K562 (cell line): ENCODE results near the gene CDH3.

Experiments
- BRCA1 ChIP-seq, 2 experiments: fragments of 450-650 bp in 1 of 2; sonication (generic) in 1 of 2; formaldehyde crosslinking in 1 of 2; IDR thresholded peaks; 2 replicates each; pipeline versions ENCODE4 v1.5.0 to v1.6.1; 2017 to 2020; ENCODE audit warnings: mild to moderate bottlenecking in 1 of 2, missing genetic modification reagents in 1 of 2
- CREB1 ChIP-seq, 2 experiments: sonication (generic) in 1 of 2; formaldehyde crosslinking in 1 of 2; IDR thresholded peaks; 2 replicates each; pipeline versions ENCODE4 v1.6.1 to v1.8.0; 2012 to 2022; ENCODE audit warnings: inconsistent platforms in 1 of 2, mild to moderate bottlenecking in 1 of 2, missing genetic modification reagents in 1 of 2, moderate library complexity in 1 of 2
- MEIS2 ChIP-seq: fragments of 450-650 bp; IDR thresholded peaks from 2 replicates; pipeline ENCODE4 v1.6.1; 2014; ENCODE audit warnings: mild to moderate bottlenecking; ENCODE audit not compliant: partially characterized antibody
- NFE2L1 ChIP-seq: fragments of 450-650 bp; IDR thresholded peaks from 2 replicates; pipeline ENCODE4 v1.6.1; 2016; ENCODE audit warnings: missing genetic modification characterization, low read depth, mild to moderate bottlenecking, missing compliant biosample characterization, moderate library complexity, borderline replicate concordance
- TF ChIP-seq, protein P1 (sequence below): sonication (generic); formaldehyde crosslinking; IDR thresholded peaks from 2 replicates; pipeline ENCODE4 v1.8.0; 2022; ENCODE audit warnings: missing genetic modification reagents, mild to moderate bottlenecking, borderline replicate concordance

- no peak for TF ChIP-seq NFE2L1 (tag)
- TF ChIP-seq, protein P1, sequence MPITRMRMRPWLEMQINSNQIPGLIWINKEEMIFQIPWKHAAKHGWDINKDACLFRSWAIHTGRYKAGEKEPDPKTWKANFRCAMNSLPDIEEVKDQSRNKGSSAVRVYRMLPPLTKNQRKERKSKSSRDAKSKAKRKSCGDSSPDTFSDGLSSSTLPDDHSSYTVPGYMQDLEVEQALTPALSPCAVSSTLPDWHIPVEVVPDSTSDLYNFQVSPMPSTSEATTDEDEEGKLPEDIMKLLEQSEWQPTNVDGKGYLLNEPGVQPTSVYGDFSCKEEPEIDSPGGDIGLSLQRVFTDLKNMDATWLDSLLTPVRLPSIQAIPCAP (CRISPR knock-in tag), result no peak
- TF ChIP-seq BRCA1 (IDR thresholded peaks at IDR 0.05), result no peak
- TF ChIP-seq BRCA1 (CRISPR knock-in tag; IDR thresholded peaks at IDR 0.05), result no peak
- TF ChIP-seq CREB1 (IDR thresholded peaks at IDR 0.05), result no peak
- TF ChIP-seq CREB1 (CRISPR knock-in tag; IDR thresholded peaks at IDR 0.05), result no peak
- no peak for TF ChIP-seq MEIS2
Measured at GRCh38 chr16:68643227-68643626, 1.9 kb upstream of the CDH3 start.
